ENCODE results near the gene CDC42EP4.

CDC42EP4 gene

GRCh38 chr17:73281928-73282327 lies 29.9 kb downstream of the CDC42EP4 start:
- TF ChIP-seq, protein P1, sequence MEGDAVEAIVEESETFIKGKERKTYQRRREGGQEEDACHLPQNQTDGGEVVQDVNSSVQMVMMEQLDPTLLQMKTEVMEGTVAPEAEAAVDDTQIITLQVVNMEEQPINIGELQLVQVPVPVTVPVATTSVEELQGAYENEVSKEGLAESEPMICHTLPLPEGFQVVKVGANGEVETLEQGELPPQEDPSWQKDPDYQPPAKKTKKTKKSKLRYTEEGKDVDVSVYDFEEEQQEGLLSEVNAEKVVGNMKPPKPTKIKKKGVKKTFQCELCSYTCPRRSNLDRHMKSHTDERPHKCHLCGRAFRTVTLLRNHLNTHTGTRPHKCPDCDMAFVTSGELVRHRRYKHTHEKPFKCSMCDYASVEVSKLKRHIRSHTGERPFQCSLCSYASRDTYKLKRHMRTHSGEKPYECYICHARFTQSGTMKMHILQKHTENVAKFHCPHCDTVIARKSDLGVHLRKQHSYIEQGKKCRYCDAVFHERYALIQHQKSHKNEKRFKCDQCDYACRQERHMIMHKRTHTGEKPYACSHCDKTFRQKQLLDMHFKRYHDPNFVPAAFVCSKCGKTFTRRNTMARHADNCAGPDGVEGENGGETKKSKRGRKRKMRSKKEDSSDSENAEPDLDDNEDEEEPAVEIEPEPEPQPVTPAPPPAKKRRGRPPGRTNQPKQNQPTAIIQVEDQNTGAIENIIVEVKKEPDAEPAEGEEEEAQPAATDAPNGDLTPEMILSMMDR (IDR thresholded peaks at IDR 0.05; ENCODE audit: control insufficient read depth, insufficient read depth, low read depth, low read length, missing control alignments) = no peak
- DNase-seq (ENCODE audit: low read depth) = no peak
- H3K4me3 ChIP-seq (ENCODE audit: control insufficient read depth, low read depth, low read length) = no peak overlapping the region

- no peak overlapping the region for H3K4me3 ChIP-seq (ENCODE audit: control insufficient read depth, low read depth, low read length)
- DNase-seq (ENCODE audit: low read depth) = no peak
Measured at GRCh38 chr17:73280191-73280590, 31.6 kb downstream of the CDC42EP4 start.

DNA sequence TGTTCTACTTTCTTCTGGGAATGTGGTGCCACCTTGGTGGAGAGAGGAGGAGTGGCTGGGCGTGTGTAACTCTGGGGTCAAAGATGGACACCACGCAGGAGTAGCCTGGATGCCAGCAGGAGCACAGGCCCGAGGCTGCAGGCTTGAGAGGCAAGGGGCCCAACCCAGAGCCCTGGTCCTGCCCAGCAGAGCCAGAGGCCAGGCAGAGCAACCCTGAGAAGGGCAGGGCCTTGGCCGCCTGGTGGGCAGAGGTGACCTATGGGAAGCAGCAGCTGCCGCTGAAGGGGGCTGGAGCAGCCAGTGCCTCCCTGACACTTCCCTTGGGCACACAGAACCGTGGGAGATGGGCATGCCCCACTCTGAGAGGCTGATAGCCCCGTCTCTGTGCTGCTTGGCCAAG lies 32.1 kb downstream of the CDC42EP4 start:
- H3K4me3 ChIP-seq (ENCODE audit: control insufficient read depth, low read depth, low read length) = no peak overlapping the region
- TF ChIP-seq, protein P1 (IDR thresholded peaks at IDR 0.05; ENCODE audit: control insufficient read depth, insufficient read depth, low read depth, low read length, missing control alignments) = no peak
- DNase-seq (ENCODE audit: low read depth) = no peak

More at GRCh38 chr17:73280191-73280590, 31.6 kb downstream of the CDC42EP4 start:
- TF ChIP-seq, protein P1 (IDR thresholded peaks at IDR 0.05; ENCODE audit: control insufficient read depth, insufficient read depth, low read depth, low read length, missing control alignments) = no peak

GRCh38 chr17:73278465-73279453 lies 33.0 kb downstream of the CDC42EP4 start:
- TF ChIP-seq, protein P1 (IDR thresholded peaks at IDR 0.05; ENCODE audit: control insufficient read depth, insufficient read depth, low read depth, low read length, missing control alignments) = no peak
- DNase-seq (ENCODE audit: low read depth) = no peak

GRCh38 chr17:73278049-73278464 lies 33.7 kb downstream of the CDC42EP4 start:
- DNase-seq (ENCODE audit: low read depth) = no peak
- no peak overlapping the region for H3K4me3 ChIP-seq (ENCODE audit: control insufficient read depth, low read depth, low read length)
- TF ChIP-seq, protein P1 (IDR thresholded peaks at IDR 0.05; ENCODE audit: control insufficient read depth, insufficient read depth, low read depth, low read length, missing control alignments) = no peak

More at GRCh38 chr17:73278465-73279453, 33.0 kb downstream of the CDC42EP4 start:
- H3K4me3 ChIP-seq (ENCODE audit: control insufficient read depth, low read depth, low read length) = no peak overlapping the region

GRCh38 chr17:73274490-73274889 lies 37.3 kb downstream of the CDC42EP4 start:
- TF ChIP-seq, protein P1 (IDR thresholded peaks at IDR 0.05; ENCODE audit: control insufficient read depth, insufficient read depth, low read depth, low read length, missing control alignments) = no peak
- H3K4me3 ChIP-seq (ENCODE audit: control insufficient read depth, low read depth, low read length) = no peak overlapping the region
- DNase-seq (ENCODE audit: low read depth) = no peak
